Endothelial cell of umbilical vein (primary cell): ENCODE results near the gene PELI2. TPM values are rescaled to one million over a fixed set of nuclear protein-coding genes. Genes with fewer than 3 reads are reported as not detected.

Experiments
- BruUV-seq: library from RNA; stranded (reverse); fragments of 400-500 nt; replicated peaks from 2 replicates; lab custom pipeline; 2021; lab: Mats Ljungman, UMichigan
- CTCF ChIA-PET: fragments of 300-600, 350-600 bp; sonication (Branson Sonifier 250); formaldehyde crosslinking; loops from one replicate; lab custom pipeline; 2021; ENCODE audit warnings: antibody characterized with exemption, inconsistent platforms; lab: Charles Lee
- POLR2A ChIA-PET: fragments of 300-600, 350-600 bp; sonication (Branson Sonifier 250); formaldehyde crosslinking; loops from one replicate; lab custom pipeline; 2021; ENCODE audit warnings: antibody characterized with exemption, inconsistent platforms; lab: Charles Lee
- DNase-seq: peaks from one replicate; pipeline ENCODE4 v3.0.0-alpha.2; 2011; ENCODE audit warnings: low read depth, low spot score
- FAIRE-seq: peaks from 2 replicates; lab custom pipeline; 2011; peaks lifted over from hg19 to GRCh38; lab: Jason Lieb, UNC
- H2AFZ ChIP-seq: 2 replicates; pipeline ENCODE4 v1.6.0; 2012; ENCODE audit warnings: low read depth, low read length, control low read depth, inconsistent platforms
- H3K27ac ChIP-seq: 2 replicates; pipeline ENCODE4 v1.5.1; 2011; ENCODE audit warnings: low read depth, mild to moderate bottlenecking, control low read depth, low read length, moderate library complexity; ENCODE audit not compliant: insufficient read depth
- H3K27me3 ChIP-seq, 2 experiments: 2 replicates each; pipeline versions ENCODE4 v1.6.0 to v1.6.1; 2011; ENCODE audit warnings: low read length in 2 of 2, mixed read lengths in 1 of 2; ENCODE audit not compliant: control insufficient read depth in 2 of 2, insufficient read depth in 2 of 2
- H3K36me3 ChIP-seq, 2 experiments: 2 replicates in 1 of 2; 3 replicates in 1 of 2; pipeline ENCODE4 v1.5.1; 2011; ENCODE audit warnings: low read length in 2 of 2, mild to moderate bottlenecking in 1 of 2, moderate library complexity in 1 of 2; ENCODE audit not compliant: control insufficient read depth in 2 of 2, insufficient read depth in 2 of 2; ENCODE audit errors: extremely low read depth in 1 of 2
- H3K4me1 ChIP-seq: 3 replicates; pipeline ENCODE4 v1.5.1; 2011; ENCODE audit warnings: mild to moderate bottlenecking, low read length; ENCODE audit not compliant: control insufficient read depth, insufficient read depth; ENCODE audit errors: extremely low read depth
- H3K4me2 ChIP-seq: 2 replicates; pipeline ENCODE4 v1.6.1; 2011; ENCODE audit warnings: low read length, control low read depth, mixed read lengths; ENCODE audit not compliant: insufficient read depth
- H3K4me3 ChIP-seq, 3 experiments: fragments of 200-600 bp in 1 of 3; sonication (generic), shearing (Covaris generic) in 1 of 3; replicated peaks in 1 of 3; 2 replicates each; pipeline ENCODE4 v1.5.1; 2011 to 2016; ENCODE audit warnings: control low read depth in 3 of 3, low read length in 3 of 3, mild to moderate bottlenecking in 2 of 3, inconsistent platforms in 1 of 3, low read depth in 1 of 3, moderate library complexity in 1 of 3; ENCODE audit not compliant: insufficient read depth in 1 of 3
- H3K79me2 ChIP-seq: 2 replicates; pipeline ENCODE4 v1.6.0; 2012; ENCODE audit warnings: low read length, inconsistent platforms; ENCODE audit not compliant: control insufficient read depth, insufficient read depth
- H3K9ac ChIP-seq: replicated peaks from 2 replicates; pipeline ENCODE3; 2011; ENCODE audit warnings: low read length, control low read depth; ENCODE audit not compliant: insufficient read depth; ENCODE audit errors: extremely low read depth
- H3K9me1 ChIP-seq: replicated peaks from 3 replicates; pipeline ENCODE4 v1.6.0; 2011; ENCODE audit warnings: mild to moderate bottlenecking, low read length; ENCODE audit not compliant: control insufficient read depth, insufficient read depth; ENCODE audit errors: extremely low read depth
- H3K9me3 ChIP-seq: replicated peaks from 2 replicates; pipeline ENCODE4 v1.5.1; 2012; ENCODE audit warnings: low read length, inconsistent platforms; ENCODE audit not compliant: control insufficient read depth, insufficient read depth
- H4K20me1 ChIP-seq: replicated peaks from 2 replicates; pipeline ENCODE3; 2011; ENCODE audit warnings: mild to moderate bottlenecking, low read length; ENCODE audit not compliant: control insufficient read depth, insufficient read depth; ENCODE audit errors: extremely low read depth
- EZH2 ChIP-seq: IDR thresholded peaks from 2 replicates; pipeline ENCODE4 v1.6.1; 2012; ENCODE audit warnings: borderline replicate concordance, low read depth, mild to moderate bottlenecking, moderate library complexity, low read length, inconsistent platforms; ENCODE audit not compliant: severe bottlenecking
- FOS ChIP-seq: IDR thresholded peaks from 2 replicates; pipeline ENCODE4 v1.6.1; 2011; ENCODE audit warnings: mild to moderate bottlenecking, low read length, moderate library complexity, borderline replicate concordance; ENCODE audit not compliant: insufficient read depth
- GATA2 ChIP-seq: IDR thresholded peaks from 2 replicates; pipeline ENCODE4 v1.7.0; 2011; ENCODE audit warnings: low read depth, mild to moderate bottlenecking, moderate library complexity, mixed read lengths, low read length; ENCODE audit not compliant: insufficient read length, insufficient read depth
- JUN ChIP-seq: IDR thresholded peaks from 2 replicates; pipeline ENCODE4 v1.6.1; 2011; ENCODE audit warnings: borderline replicate concordance, low read depth; ENCODE audit not compliant: insufficient read length, insufficient read depth
- MYC ChIP-seq: IDR thresholded peaks from one replicate; pipeline ENCODE4 v1.6.1; 2011; ENCODE audit warnings: mild to moderate bottlenecking, low read depth, low read length
- POLR2A ChIP-seq: IDR thresholded peaks from 2 replicates; pipeline ENCODE4 v1.6.1; 2012; ENCODE audit warnings: low read depth, mild to moderate bottlenecking, control low read depth, low read length
- POLR2AphosphoS5 ChIP-seq: IDR thresholded peaks from 2 replicates; pipeline ENCODE4 v1.6.1; 2012; ENCODE audit warnings: low read depth, mild to moderate bottlenecking, control low read depth, low read length, moderate library complexity; ENCODE audit not compliant: insufficient read depth
- dilution Hi-C: fragments of 300-500 bp; cut with MboI; formaldehyde crosslinking; loops from one replicate; pipeline ENCODE4 v1.15.0; 2019; ENCODE audit warnings: low sequenced_read_pairs; ENCODE audit not compliant: extremely low pct_ligation_motif_present
- intact Hi-C: fragments of 100-400 bp; cut with micrococcal nuclease; formaldehyde crosslinking; loops from one replicate; pipeline ENCODE4 v1.10.0; 2022
- polyA plus RNA-seq, 4 experiments: library from polyadenylated mRNA; depleted of rRNA in 3 of 4; stranded (reverse) in 3 of 4; unstranded in 1 of 4; fragments of >200 nt; gene quantifications; 2 replicates each; pipeline versions ENCODE4 v1.2.1 to v1.2.3, GENCODE V29; 2011 to 2012; ENCODE audit warnings: missing spikeins in 1 of 4
- total RNA-seq: library from RNA; stranded (reverse); gene quantifications from 2 replicates; pipeline ENCODE4 v1.2.3, GENCODE V29; 2021
- TF ChIP-seq, protein P1 (sequence below), 2 donors: IDR thresholded peaks; 1 replicate in 1 of 2; 2 replicates in 1 of 2; pipeline ENCODE4 v1.5.1; 2011; ENCODE audit warnings: low read length in 2 of 2, mild to moderate bottlenecking in 2 of 2, moderate library complexity in 2 of 2, control low read depth in 1 of 2, inconsistent platforms in 1 of 2, low read depth in 1 of 2; ENCODE audit not compliant: insufficient read depth in 1 of 2; ENCODE audit errors: extremely low read depth in 1 of 2
- TF ChIP-seq, protein P2 (sequence below): IDR thresholded peaks from 2 replicates; pipeline ENCODE4 v1.6.1; 2011; ENCODE audit not compliant: insufficient read depth, insufficient read length

Gene PELI2
- total and polyA plus RNA-seq, 2 donors (not counting 3 experiments of a cell fraction or from before 2014, with no cell fraction given), result 11.5 to 13.0 TPM

GRCh38 chr14:56170877-56171422, 52.7 kb downstream of the PELI2 start:
- FAIRE-seq, result no peak
- BruUV-seq, result no TSS peak

More at GRCh38 chr14:56170877-56171422, 52.7 kb downstream of the PELI2 start:
- ChIA-PET POLR2A (no interaction called here), CTCF (no interaction called here)
- no peaks in the 10 kb centered on the region for H3K9me3 ChIP-seq
- no peaks in the 10 kb centered on the region for H4K20me1 ChIP-seq
- peaks cover 17% of the 10 kb centered on the region for H3K4me1 ChIP-seq
- no peaks in the 10 kb centered on the region for H3K79me2 ChIP-seq
- H3K27ac ChIP-seq, result no peak overlapping the region
- no peaks in the 10 kb centered on the region for H3K9me1 ChIP-seq
- H2AFZ ChIP-seq, result no peak overlapping the region
- intact Hi-C loops, result no loop called here
- H3K9ac ChIP-seq, result no peak overlapping the region
- dilution Hi-C loops, result no loop called here
- TF ChIP-seq FOS (no peak), POLR2A (no peak), JUN (no peak), EZH2 (no peak), GATA2 (no peak), MYC (no peak), POLR2AphosphoS5 (no peak)
- TF ChIP-seq, protein P1, sequence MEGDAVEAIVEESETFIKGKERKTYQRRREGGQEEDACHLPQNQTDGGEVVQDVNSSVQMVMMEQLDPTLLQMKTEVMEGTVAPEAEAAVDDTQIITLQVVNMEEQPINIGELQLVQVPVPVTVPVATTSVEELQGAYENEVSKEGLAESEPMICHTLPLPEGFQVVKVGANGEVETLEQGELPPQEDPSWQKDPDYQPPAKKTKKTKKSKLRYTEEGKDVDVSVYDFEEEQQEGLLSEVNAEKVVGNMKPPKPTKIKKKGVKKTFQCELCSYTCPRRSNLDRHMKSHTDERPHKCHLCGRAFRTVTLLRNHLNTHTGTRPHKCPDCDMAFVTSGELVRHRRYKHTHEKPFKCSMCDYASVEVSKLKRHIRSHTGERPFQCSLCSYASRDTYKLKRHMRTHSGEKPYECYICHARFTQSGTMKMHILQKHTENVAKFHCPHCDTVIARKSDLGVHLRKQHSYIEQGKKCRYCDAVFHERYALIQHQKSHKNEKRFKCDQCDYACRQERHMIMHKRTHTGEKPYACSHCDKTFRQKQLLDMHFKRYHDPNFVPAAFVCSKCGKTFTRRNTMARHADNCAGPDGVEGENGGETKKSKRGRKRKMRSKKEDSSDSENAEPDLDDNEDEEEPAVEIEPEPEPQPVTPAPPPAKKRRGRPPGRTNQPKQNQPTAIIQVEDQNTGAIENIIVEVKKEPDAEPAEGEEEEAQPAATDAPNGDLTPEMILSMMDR (IDR thresholded peaks at IDR 0.05; ENCODE audit: extremely low read depth in 1 of 2, insufficient read depth in 1 of 2, low read depth in 1 of 2, low read length in 2 of 2), result no peak
- TF ChIP-seq, protein P2, sequence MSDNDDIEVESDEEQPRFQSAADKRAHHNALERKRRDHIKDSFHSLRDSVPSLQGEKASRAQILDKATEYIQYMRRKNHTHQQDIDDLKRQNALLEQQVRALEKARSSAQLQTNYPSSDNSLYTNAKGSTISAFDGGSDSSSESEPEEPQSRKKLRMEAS, result no peak
- no peak overlapping the region for H3K4me2 ChIP-seq
- no peaks in the 10 kb centered on the region for H3K36me3 ChIP-seq
- H3K4me3 ChIP-seq, result no peak overlapping the region
- no peak for DNase-seq
- H3K27me3 ChIP-seq, result no peaks in the 10 kb centered on the region
